SK-N-SH treated with all-trans-retinoic acid at 6 μM for 48 hours (cell line): ENCODE results near the gene HIF3A.

Source experiments
- ATAC-seq: fragments of 200-7000 bp; cut with Tn5 transposase; 3 replicates; pipeline ENCODE4 v1.9.1; 2020; ENCODE audit warnings: mild to moderate bottlenecking, moderate library complexity
- ARNTL ChIP-seq: fragments of 450-650 bp; formaldehyde crosslinking; IDR thresholded peaks from 2 replicates; pipeline ENCODE4 v1.5.0; 2020; ENCODE audit warnings: low read depth, mild to moderate bottlenecking, moderate library complexity, borderline replicate concordance
- BACH2 ChIP-seq: fragments of 250-450 bp; sonication (Bioruptor Pico); IDR thresholded peaks from 2 replicates; pipeline ENCODE4 v1.9.0; 2021; ENCODE audit warnings: mild to moderate bottlenecking, borderline replicate concordance
- CSDC2 ChIP-seq: fragments of 250-450 bp; sonication (Bioruptor Pico); IDR thresholded peaks from 2 replicates; pipeline ENCODE4 v1.5.0; 2020; ENCODE audit warnings: mild to moderate bottlenecking, moderate library complexity
- ESRRG ChIP-seq: fragments of 250-450 bp; sonication (Bioruptor Pico); IDR thresholded peaks from 2 replicates; pipeline ENCODE4 v1.6.1; 2021; ENCODE audit warnings: mild to moderate bottlenecking
- GLIS3 ChIP-seq: fragments of 250-450 bp; sonication (Bioruptor Pico); IDR thresholded peaks from 2 replicates; pipeline ENCODE4 v1.5.0; 2020; ENCODE audit warnings: mild to moderate bottlenecking, moderate library complexity
- ISL1 ChIP-seq: fragments of 250-450 bp; sonication (Bioruptor Pico); IDR thresholded peaks from 2 replicates; pipeline ENCODE4 v2.1.2; 2022; ENCODE audit warnings: mild to moderate bottlenecking, moderate library complexity
- OSR1 ChIP-seq: fragments of 250-450 bp; sonication (Bioruptor Pico); IDR thresholded peaks from 2 replicates; pipeline ENCODE4 v1.8.0; 2022; ENCODE audit warnings: moderate library complexity, mild to moderate bottlenecking, inconsistent platforms
- PATZ1 ChIP-seq: fragments of 250-450 bp; sonication (Bioruptor Pico); IDR thresholded peaks from 2 replicates; pipeline ENCODE4 v1.8.0; 2020; ENCODE audit warnings: mild to moderate bottlenecking, moderate library complexity, borderline replicate concordance
- POU6F1 ChIP-seq: fragments of 250-450 bp; sonication (Bioruptor Pico); IDR thresholded peaks from 2 replicates; pipeline ENCODE4 v1.8.0; 2021; ENCODE audit warnings: low read depth, mild to moderate bottlenecking, moderate library complexity, borderline replicate concordance
- PPARA ChIP-seq: fragments of 250-450 bp; sonication (Bioruptor Pico); IDR thresholded peaks from 2 replicates; pipeline ENCODE4 v1.5.0; 2020; ENCODE audit warnings: mild to moderate bottlenecking, borderline replicate concordance
- RARB ChIP-seq: fragments of 250-450 bp; sonication (Bioruptor Pico); IDR thresholded peaks from 2 replicates; pipeline ENCODE4 v1.8.0; 2021; ENCODE audit warnings: mild to moderate bottlenecking, moderate library complexity
- SNAI2 ChIP-seq: fragments of 250-450 bp; sonication (Bioruptor Pico); IDR thresholded peaks from 2 replicates; pipeline ENCODE4 v1.5.0; 2020; ENCODE audit warnings: mild to moderate bottlenecking, moderate library complexity
- TCF4 ChIP-seq: fragments of 250-450 bp; sonication (Bioruptor Pico); IDR thresholded peaks from 2 replicates; pipeline ENCODE4 v1.8.0; 2021; ENCODE audit warnings: mild to moderate bottlenecking, moderate library complexity, borderline replicate concordance
- TOX ChIP-seq: fragments of 250-450 bp; sonication (Bioruptor Pico); IDR thresholded peaks from 2 replicates; pipeline ENCODE4 v1.8.0; 2021; ENCODE audit warnings: mild to moderate bottlenecking, moderate library complexity, borderline replicate concordance
- TSHZ2 ChIP-seq: fragments of 250-450 bp; sonication (Bioruptor Pico); IDR thresholded peaks from 2 replicates; pipeline ENCODE4 v1.5.0; 2020; ENCODE audit warnings: mild to moderate bottlenecking, moderate library complexity
- ZC3H10 ChIP-seq: fragments of 250-450 bp; sonication (Bioruptor Pico); IDR thresholded peaks from 2 replicates; pipeline ENCODE4 v1.5.1; 2021; ENCODE audit warnings: mild to moderate bottlenecking, moderate library complexity
- ZFP3 ChIP-seq: fragments of 250-450 bp; sonication (Bioruptor Pico); IDR thresholded peaks from 2 replicates; pipeline ENCODE4 v1.5.0; 2020; ENCODE audit warnings: mild to moderate bottlenecking, moderate library complexity
- ZFP30 ChIP-seq: fragments of 450-650 bp; formaldehyde crosslinking; IDR thresholded peaks from 2 replicates; pipeline ENCODE4 v1.5.0; 2022; ENCODE audit warnings: mild to moderate bottlenecking, moderate library complexity
- ZNF565 ChIP-seq: fragments of 450-650 bp; formaldehyde crosslinking; conservative IDR thresholded peaks from 2 replicates; pipeline ENCODE4 v1.5.0; 2020; ENCODE audit warnings: low read depth, mild to moderate bottlenecking, moderate library complexity
- ZNF70 ChIP-seq: fragments of 450-650 bp; formaldehyde crosslinking; IDR thresholded peaks from 2 replicates; pipeline ENCODE4 v1.5.0; 2020; ENCODE audit warnings: mild to moderate bottlenecking, moderate library complexity
- ZNF8 ChIP-seq: fragments of 450-650 bp; formaldehyde crosslinking; IDR thresholded peaks from 2 replicates; pipeline ENCODE4 v1.5.0; 2020; ENCODE audit warnings: mild to moderate bottlenecking, moderate library complexity

Gene HIF3A

GRCh38 chr19:46353730-46354528 is 57.1 kb downstream of the HIF3A start:
- ATAC-seq, result no peak
- no peak for TF ChIP-seq BACH2 (CRISPR knock-in tag)
- no peak for TF ChIP-seq PATZ1
- no peak for TF ChIP-seq OSR1 (CRISPR knock-in tag)
- TF ChIP-seq PPARA (CRISPR knock-in tag), result no peak
- TF ChIP-seq GLIS3 (CRISPR knock-in tag), result no peak
- no peak for TF ChIP-seq TOX (CRISPR knock-in tag)
- no peak for TF ChIP-seq SNAI2 (CRISPR knock-in tag)
- TF ChIP-seq TCF4 (CRISPR knock-in tag), result no peak
- TF ChIP-seq ESRRG (CRISPR knock-in tag), result no peak
- TF ChIP-seq TSHZ2 (CRISPR knock-in tag), result no peak

- TF ChIP-seq OSR1 (CRISPR knock-in tag) (no peak), ISL1 (CRISPR knock-in tag) (no peak), RARB (CRISPR knock-in tag) (no peak), ZNF565 (CRISPR knock-in tag) (no peak), POU6F1 (no peak), ZNF70 (CRISPR knock-in tag) (no peak), TCF4 (CRISPR knock-in tag) (no peak), ARNTL (CRISPR knock-in tag) (no peak), ZNF8 (CRISPR knock-in tag) (no peak), ZFP3 (CRISPR knock-in tag) (no peak), SNAI2 (CRISPR knock-in tag) (no peak), TOX (CRISPR knock-in tag) (no peak), ZC3H10 (CRISPR knock-in tag) (no peak), PATZ1 (no peak), BACH2 (CRISPR knock-in tag) (no peak), PPARA (CRISPR knock-in tag) (no peak), TSHZ2 (CRISPR knock-in tag) (no peak), CSDC2 (CRISPR knock-in tag) (no peak), ZFP30 (CRISPR knock-in tag) (no peak), GLIS3 (CRISPR knock-in tag) (no peak)
- ATAC-seq, result no peak
Observed at GRCh38 chr19:46355234-46356148, 58.6 kb downstream of the HIF3A start.
